Stimulated activated naive B cell treated with anti-CD40 and anti-IgM and Interleukin-4, amounts not matched to agents 10 μg/mL and 1 μg/mL and 100 μg/mL, for 72 hours (primary cell): ENCODE measurements around the gene CAMSAP2.

ENCODE experiments used
- ATAC-seq, 2 donors: fragments of 150-1000 bp; cut with Tn5 transposase; replicated peaks; 2 replicates each; pipeline ENCODE4 v1.10.0; 2021; ENCODE audit warnings: moderate library complexity in 1 of 2
- DNase-seq: peaks from one replicate; pipeline ENCODE4 v3.0.0; 2021
- H3K27ac Mint-ChIP-seq: one replicate; pipeline ENCODE4 v1.8.0; 2022; ENCODE audit warnings: mild to moderate bottlenecking, mixed read lengths
- H3K27me3 Mint-ChIP-seq, 2 donors: one replicate each; pipeline ENCODE4 v1.8.0; 2022; ENCODE audit warnings: mixed read lengths in 2 of 2
- H3K36me3 Mint-ChIP-seq, 2 donors: one replicate each; pipeline ENCODE4 v1.8.0; 2022; ENCODE audit warnings: mixed read lengths in 2 of 2, mild to moderate bottlenecking in 1 of 2
- H3K4me1 Mint-ChIP-seq, 2 donors: one replicate each; pipeline ENCODE4 v1.8.0; 2022; ENCODE audit warnings: mixed read lengths in 2 of 2, mild to moderate bottlenecking in 1 of 2
- H3K4me3 Mint-ChIP-seq, 2 donors: one replicate each; pipeline ENCODE4 v1.8.0; 2022; ENCODE audit warnings: mild to moderate bottlenecking in 2 of 2, mixed read lengths in 2 of 2, moderate library complexity in 1 of 2
- H3K9me3 Mint-ChIP-seq, 2 donors: one replicate each; pipeline ENCODE4 v1.8.0; 2022; ENCODE audit warnings: mixed read lengths in 2 of 2, mild to moderate bottlenecking in 1 of 2

Gene CAMSAP2

DNA sequence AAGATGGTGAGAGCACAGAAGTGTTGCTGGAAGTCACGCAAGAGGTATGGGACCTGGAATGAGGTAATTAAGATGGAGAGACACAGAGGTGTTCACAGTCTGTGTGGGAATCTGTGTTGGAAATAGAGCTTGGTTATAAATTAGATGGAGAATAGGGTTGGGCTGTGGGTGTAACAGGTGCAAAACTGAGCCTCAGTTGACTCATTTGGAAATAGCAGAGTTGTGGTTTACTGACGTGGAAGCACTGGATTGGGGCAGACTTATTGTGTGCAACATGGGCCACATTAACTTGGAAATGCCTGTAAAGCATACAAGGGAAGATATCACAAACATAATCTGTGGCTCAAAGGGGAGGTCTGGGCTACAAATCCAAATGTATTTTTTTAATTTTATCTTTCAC is 13.0 kb downstream of the CAMSAP2 start:
- H3K9me3 Mint-ChIP-seq: no peaks in the 10 kb centered on the region
- H3K27me3 Mint-ChIP-seq: peaks cover 14 to 16% of the 10 kb centered on the region in 2 donors
- H3K4me3 Mint-ChIP-seq: no peak overlapping the region
- H3K36me3 Mint-ChIP-seq: no peaks in the 10 kb centered on the region
- peaks cover 0 to 3% of the 10 kb centered on the region in 2 donors for H3K4me1 Mint-ChIP-seq
- ATAC-seq (no peak), DNase-seq (no peak)
- H3K27ac Mint-ChIP-seq: no peak overlapping the region

DNA sequence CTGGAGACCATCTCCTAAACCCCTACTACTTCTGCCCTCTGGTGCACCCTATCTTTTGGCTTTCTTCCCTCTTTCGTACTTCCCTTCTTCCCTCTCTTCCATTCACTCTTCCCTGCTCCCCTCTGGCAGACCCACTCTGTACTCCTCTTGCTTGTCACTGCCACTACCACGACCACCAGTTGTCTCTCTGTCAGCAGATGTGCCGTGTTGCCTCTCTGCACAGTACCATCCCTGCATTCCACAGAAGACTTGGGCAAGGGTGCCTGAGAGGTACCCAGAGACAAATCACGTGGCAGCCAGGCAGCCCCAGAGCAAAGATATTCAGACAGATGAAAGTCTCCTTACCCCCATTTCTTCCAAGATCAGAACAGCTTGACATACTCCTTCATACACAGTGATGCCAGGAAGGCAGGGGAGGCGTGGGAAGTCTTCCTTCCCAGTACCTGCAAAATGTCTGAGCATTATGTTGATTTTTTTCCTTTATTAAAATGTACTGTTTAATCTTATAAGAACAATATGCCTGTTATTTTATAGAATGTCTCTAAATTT is 15.0 kb downstream of the CAMSAP2 start:
- Mint-ChIP-seq H3K27me3 (peaks cover 6 to 7% of the 10 kb centered on the region in 2 donors), H3K4me1 (peaks cover 0 to 3% of the 10 kb centered on the region in 2 donors), H3K4me3 (no peak overlapping the region), H3K27ac (no peak overlapping the region), H3K36me3 (no peaks in the 10 kb centered on the region), H3K9me3 (no peaks in the 10 kb centered on the region)
- DNase-seq (no peak), ATAC-seq (no peak)

DNA sequence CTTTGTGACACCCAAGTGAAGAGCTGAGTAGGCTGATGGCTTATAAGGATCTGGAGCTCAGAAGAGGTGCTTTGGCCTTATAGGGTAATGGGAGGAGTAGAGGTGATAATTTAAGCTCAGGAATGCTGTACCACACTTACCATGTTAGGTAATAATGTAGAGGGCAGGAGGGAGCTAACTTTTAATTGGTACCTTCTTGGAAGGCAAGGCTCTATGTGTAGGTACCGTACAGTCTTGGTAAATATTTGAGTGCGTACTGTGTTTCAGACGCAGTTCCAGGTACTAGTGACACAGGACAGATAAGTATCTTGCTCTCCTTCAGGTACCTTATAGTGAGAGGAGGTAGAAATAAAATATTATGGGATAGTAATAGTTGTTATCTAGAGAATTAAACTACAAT is 16.8 kb downstream of the CAMSAP2 start:
- H3K27me3 Mint-ChIP-seq: peaks cover 11 to 15% of the 10 kb centered on the region in 2 donors
- no peak for ATAC-seq

DNA sequence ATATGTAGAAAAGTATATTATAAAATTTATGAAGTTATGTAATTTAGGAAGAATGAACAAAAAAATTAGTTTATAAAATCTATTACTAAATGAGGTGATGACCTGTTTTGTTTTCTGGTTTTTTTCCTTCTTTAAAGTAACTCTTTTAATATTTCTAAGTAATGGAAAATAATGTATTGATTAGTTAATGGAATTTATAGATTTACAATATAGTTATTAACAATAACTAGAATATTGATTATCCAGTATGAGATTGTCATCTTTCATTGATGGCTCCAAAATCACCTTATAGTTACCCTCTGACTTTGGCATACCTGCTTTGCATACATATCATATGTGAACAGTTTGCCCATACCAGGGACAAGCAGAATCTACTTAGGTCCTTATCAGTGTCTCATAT is 23.4 kb downstream of the CAMSAP2 start:
- H3K36me3 Mint-ChIP-seq: no peaks in the 10 kb centered on the region
- no peaks in the 10 kb centered on the region for H3K9me3 Mint-ChIP-seq
- H3K27me3 Mint-ChIP-seq: peaks cover 15 to 20% of the 10 kb centered on the region in 2 donors
- H3K27ac Mint-ChIP-seq: no peak overlapping the region
- no peaks in the 10 kb centered on the region for H3K4me1 Mint-ChIP-seq
- ATAC-seq (no peak), DNase-seq (no peak)
- no peak overlapping the region for H3K4me3 Mint-ChIP-seq

More for the DNA sequence above, 16.8 kb downstream of the CAMSAP2 start:
- Mint-ChIP-seq H3K4me3 (no peak overlapping the region), H3K36me3 (no peaks in the 10 kb centered on the region), H3K4me1 (peaks cover 0 to 3% of the 10 kb centered on the region in 2 donors), H3K9me3 (no peaks in the 10 kb centered on the region), H3K27ac (no peak overlapping the region)
- DNase-seq: no peak

DNA sequence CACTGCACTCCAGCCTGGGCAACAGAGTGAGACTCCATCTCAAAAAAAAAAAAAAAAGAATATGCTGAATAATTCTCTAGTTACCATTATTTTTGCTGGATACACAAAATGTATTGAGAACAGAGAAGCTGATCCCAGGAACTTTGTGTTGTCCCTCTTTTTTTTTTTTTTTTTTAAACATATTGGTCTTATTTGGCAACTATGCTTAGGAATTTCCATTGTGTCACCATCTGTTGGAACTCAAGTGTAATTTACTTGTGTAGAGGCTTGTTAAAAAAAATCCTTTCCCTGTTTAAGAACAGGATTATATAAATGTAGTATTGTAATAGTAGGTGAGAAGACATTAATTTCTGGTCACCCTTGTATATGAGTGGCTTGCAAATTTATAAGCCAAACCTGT is 28.6 kb downstream of the CAMSAP2 start:
- peaks cover 17 to 19% of the 10 kb centered on the region in 2 donors for H3K27me3 Mint-ChIP-seq
- no peak for ATAC-seq
- no peaks in the 10 kb centered on the region for H3K36me3 Mint-ChIP-seq
- H3K4me1 Mint-ChIP-seq: no peaks in the 10 kb centered on the region
- no peak for DNase-seq
- no peaks in the 10 kb centered on the region for H3K9me3 Mint-ChIP-seq
- H3K4me3 Mint-ChIP-seq: no peak overlapping the region
- no peak overlapping the region for H3K27ac Mint-ChIP-seq

DNA sequence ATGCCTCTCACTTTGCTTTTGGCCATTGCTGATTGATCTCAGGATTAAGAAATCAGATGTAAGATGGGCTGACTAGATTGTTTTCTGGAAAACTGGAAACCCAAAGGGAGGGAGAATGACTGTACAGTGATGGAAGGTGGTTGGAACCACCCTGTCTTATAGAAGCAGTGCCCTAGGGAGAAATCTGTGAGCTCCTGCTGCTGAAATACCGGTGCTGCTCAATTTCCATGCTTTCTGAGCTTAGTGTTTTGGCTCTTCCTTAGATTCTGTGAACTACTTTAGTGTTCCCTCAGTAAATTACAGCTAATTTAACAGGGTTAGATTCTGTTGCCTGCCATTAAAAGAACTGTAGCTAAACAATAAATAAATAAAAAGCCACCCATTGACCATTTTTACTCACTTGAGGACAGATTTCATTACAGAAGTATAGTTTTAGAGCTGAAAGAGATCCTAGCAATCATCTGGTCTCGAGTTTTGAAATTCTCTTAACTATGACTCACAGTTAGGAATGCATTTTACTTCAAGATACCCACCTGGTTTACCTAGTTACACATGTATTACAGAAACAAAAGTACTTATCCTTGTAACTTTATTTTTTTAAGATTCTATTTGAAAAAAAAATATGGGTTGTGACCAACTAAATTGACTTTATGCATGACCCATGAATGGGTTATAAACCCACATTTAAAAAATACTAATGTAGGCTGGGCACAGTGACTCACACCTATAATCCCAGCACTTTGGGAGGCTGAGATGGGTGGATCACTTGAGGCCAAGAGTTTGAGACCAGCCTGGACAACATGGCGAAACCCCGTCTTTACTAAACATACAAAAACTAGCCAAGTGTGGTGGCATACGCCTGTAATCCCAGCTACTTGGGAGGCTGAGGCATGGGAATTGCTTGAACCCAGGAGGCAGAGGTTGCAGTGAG is 33.2 kb downstream of the CAMSAP2 start:
- peaks cover 4 to 6% of the 10 kb centered on the region in 2 donors for H3K4me1 Mint-ChIP-seq
- H3K27me3 Mint-ChIP-seq: peaks cover 7 to 9% of the 10 kb centered on the region in 2 donors
- no peak overlapping the region for H3K4me3 Mint-ChIP-seq
- H3K9me3 Mint-ChIP-seq: no peaks in the 10 kb centered on the region
- H3K27ac Mint-ChIP-seq: no peak overlapping the region
- H3K36me3 Mint-ChIP-seq: no peaks in the 10 kb centered on the region
- DNase-seq (no peak), ATAC-seq (no peak)

DNA sequence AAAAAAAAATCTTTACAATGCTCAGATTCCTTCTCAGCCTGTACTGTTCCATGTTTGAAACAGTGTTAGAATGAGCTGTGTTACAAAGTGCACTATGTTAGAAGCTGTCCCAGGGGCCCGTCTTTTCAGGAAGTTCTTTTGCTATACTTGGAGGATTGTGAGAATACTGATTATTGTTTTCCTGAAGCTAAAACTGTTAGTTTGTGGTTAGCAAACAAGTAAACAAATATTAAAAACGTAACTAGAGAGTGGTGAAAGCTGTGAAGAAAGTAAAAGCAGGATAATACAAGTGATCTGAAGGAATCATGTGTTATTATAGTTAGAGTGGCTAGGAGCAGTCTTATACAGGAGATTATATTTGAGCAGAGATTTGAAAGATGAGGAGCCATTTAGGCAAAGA is 35.6 kb downstream of the CAMSAP2 start:
- Mint-ChIP-seq H3K4me1 (peaks cover 4 to 6% of the 10 kb centered on the region in 2 donors), H3K27ac (no peak overlapping the region), H3K36me3 (no peaks in the 10 kb centered on the region), H3K9me3 (no peaks in the 10 kb centered on the region), H3K4me3 (no peak overlapping the region), H3K27me3 (peaks cover 0 to 3% of the 10 kb centered on the region in 2 donors)
- DNase-seq (no peak), ATAC-seq (no peak)

DNA sequence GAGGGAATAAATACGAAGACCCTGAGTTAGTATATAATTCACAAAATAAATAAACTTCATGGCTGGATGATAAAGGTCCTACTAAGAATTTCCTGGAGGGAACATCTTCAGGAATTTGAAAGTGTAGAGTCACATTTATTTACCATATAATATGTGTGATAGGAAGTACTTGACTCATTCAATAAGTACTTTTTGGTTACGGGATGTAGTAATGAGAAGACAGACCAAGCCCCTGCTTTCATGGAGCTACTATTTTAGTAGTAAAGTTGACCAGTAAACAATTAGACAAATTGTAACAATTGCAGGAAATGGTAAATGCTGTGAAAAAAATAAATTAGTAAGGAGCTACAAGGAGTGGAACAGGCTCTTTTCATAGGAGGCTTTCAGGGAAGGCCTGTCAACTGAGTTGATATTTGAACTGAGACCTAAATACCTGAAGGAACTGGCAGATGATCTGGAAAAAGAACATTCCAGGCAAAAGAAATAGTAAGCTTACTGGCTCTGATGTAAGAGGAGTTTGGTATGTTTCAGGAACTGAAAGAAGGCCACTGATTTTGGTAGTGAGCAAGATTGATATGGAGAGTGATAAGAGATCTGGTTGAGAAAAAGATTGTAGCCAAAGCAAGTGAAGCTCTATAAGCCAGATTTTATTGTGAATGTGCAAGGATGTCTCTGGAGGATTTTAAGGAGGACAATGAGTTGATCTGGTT is 36.2 kb downstream of the CAMSAP2 start:
- H3K4me3 Mint-ChIP-seq: no peak overlapping the region
- DNase-seq (no peak), ATAC-seq (no peak)
- H3K27ac Mint-ChIP-seq: no peak overlapping the region
- H3K4me1 Mint-ChIP-seq: peaks cover 4 to 6% of the 10 kb centered on the region in 2 donors
- H3K9me3 Mint-ChIP-seq: no peaks in the 10 kb centered on the region
- peaks cover 0 to 3% of the 10 kb centered on the region in 2 donors for H3K27me3 Mint-ChIP-seq
- no peaks in the 10 kb centered on the region for H3K36me3 Mint-ChIP-seq

- ATAC-seq (no peak), DNase-seq (no peak)
- H3K36me3 Mint-ChIP-seq: no peaks in the 10 kb centered on the region
- no peak overlapping the region for H3K4me3 Mint-ChIP-seq
- H3K27ac Mint-ChIP-seq: no peak overlapping the region
- peaks cover 0 to 2% of the 10 kb centered on the region in 2 donors for H3K27me3 Mint-ChIP-seq
- peaks cover 4 to 8% of the 10 kb centered on the region in 2 donors for H3K4me1 Mint-ChIP-seq
- no peaks in the 10 kb centered on the region for H3K9me3 Mint-ChIP-seq
Observed at GRCh38 chr1:200775850-200776249, 37.2 kb downstream of the CAMSAP2 start.

DNA sequence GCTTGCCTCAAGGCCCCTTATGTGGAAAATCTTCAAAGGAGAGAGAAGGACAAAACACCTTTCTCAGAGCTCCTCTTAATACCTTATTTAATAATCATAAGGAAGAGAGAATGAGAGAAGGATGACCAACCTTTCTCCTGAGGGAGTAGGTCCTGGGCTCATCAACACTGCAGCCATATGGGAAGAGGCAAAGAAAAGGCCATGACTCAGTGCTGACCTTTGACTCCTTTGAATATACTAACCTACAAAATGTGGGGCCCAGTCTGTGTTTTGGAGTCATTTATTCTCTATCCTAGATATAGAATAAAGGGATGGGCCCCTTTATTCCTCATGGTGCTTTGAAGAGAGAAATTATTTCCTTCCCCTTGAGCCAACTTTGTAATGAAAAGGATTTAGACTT is 38.3 kb downstream of the CAMSAP2 start:
- no peaks in the 10 kb centered on the region for H3K36me3 Mint-ChIP-seq
- ATAC-seq (no peak), DNase-seq (no peak)
- peaks cover 4 to 8% of the 10 kb centered on the region in 2 donors for H3K4me1 Mint-ChIP-seq
- H3K9me3 Mint-ChIP-seq: no peaks in the 10 kb centered on the region
- H3K4me3 Mint-ChIP-seq: no peak overlapping the region
- H3K27me3 Mint-ChIP-seq: no peaks in the 10 kb centered on the region
- no peak overlapping the region for H3K27ac Mint-ChIP-seq

DNA sequence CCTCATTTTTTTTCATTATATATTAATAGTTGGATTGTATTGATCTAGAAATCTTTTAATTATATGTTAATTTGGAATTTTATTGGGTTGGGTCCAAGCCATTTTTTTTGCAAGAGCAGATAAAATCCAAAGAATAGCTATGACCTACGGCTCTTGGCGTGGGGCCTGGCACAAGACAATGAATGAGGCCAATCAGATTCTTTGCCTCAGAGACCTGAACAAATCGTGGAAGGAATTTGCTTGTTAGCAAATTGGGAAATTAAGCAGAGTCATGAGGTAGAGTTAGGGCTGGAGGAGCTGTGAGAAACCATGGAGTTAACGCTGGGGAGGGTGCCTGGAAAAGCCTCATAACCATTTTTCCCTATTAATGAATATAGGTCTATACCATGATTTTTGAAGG is 40.1 kb downstream of the CAMSAP2 start:
- DNase-seq (no peak), ATAC-seq (no peak)
- H3K36me3 Mint-ChIP-seq: peaks cover 3 to 6% of the 10 kb centered on the region in 2 donors
- H3K9me3 Mint-ChIP-seq: peaks cover 0 to 4% of the 10 kb centered on the region in 2 donors
- H3K4me3 Mint-ChIP-seq: no peak overlapping the region
- H3K4me1 Mint-ChIP-seq: peaks cover 4 to 8% of the 10 kb centered on the region in 2 donors
- H3K27ac Mint-ChIP-seq: no peak overlapping the region
- H3K27me3 Mint-ChIP-seq: peaks cover 0 to 6% of the 10 kb centered on the region in 2 donors

DNA sequence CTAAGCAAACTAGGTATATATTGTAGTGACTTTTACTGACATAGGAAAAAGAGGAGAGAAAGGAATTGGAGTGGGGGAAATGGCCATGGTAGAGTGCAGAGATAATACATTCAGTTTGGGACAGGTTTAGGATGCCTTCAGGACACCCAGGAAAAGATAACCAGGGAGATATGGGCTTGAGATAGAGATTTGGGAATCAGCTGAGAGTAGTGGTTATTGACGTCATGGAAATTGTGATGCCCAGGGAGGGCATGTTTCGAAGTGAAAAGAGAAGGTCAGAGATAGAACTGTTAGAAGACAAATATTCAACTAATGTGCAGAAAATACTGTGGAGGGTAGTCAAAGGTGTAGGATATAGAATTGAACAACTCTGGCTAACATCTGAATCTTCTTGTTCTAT is 40.6 kb downstream of the CAMSAP2 start:
- Mint-ChIP-seq H3K9me3 (peaks cover 0 to 6% of the 10 kb centered on the region in 2 donors), H3K36me3 (peaks cover 3 to 8% of the 10 kb centered on the region in 2 donors), H3K4me1 (peaks cover 4 to 7% of the 10 kb centered on the region in 2 donors), H3K27ac (no peak overlapping the region), H3K27me3 (peaks cover 0 to 6% of the 10 kb centered on the region in 2 donors), H3K4me3 (no peak overlapping the region)
- DNase-seq (no peak), ATAC-seq (no peak)

- peaks cover 0 to 2% of the 10 kb centered on the region in 2 donors for H3K4me1 Mint-ChIP-seq
- H3K9me3 Mint-ChIP-seq: peaks cover 0 to 6% of the 10 kb centered on the region in 2 donors
- no peak for DNase-seq
- H3K27ac Mint-ChIP-seq: no peak overlapping the region
- peaks cover 3 to 8% of the 10 kb centered on the region in 2 donors for H3K36me3 Mint-ChIP-seq
- H3K27me3 Mint-ChIP-seq: peaks cover 0 to 6% of the 10 kb centered on the region in 2 donors
- no peak for ATAC-seq
- no peak overlapping the region for H3K4me3 Mint-ChIP-seq
Observed at GRCh38 chr1:200780545-200781369, 42.1 kb downstream of the CAMSAP2 start.

DNA sequence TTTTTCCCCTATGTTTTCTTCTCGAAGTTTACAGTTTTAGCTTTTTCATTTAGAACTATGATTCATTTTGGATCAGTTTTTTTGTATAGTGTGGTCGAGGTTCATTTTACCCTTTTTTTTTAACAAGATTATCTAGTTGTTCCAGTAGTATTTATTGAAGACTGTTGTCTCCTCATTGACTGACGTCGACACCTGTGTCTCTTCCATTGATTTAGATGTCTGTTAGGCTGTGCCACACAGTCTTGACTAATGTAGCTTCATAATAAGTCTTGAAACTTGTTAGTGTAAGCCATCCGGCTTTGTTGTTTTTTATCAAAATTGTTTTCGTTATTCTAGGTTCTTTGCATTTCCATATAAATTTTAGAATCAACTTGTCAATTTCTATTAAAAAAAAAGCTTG is 45.2 kb downstream of the CAMSAP2 start:
- Mint-ChIP-seq H3K27ac (no peak overlapping the region), H3K4me1 (peaks cover 0 to 2% of the 10 kb centered on the region in 2 donors), H3K27me3 (peaks cover 0 to 6% of the 10 kb centered on the region in 2 donors), H3K9me3 (peaks cover 0 to 6% of the 10 kb centered on the region in 2 donors), H3K36me3 (peaks cover 3 to 8% of the 10 kb centered on the region in 2 donors), H3K4me3 (no peak overlapping the region)
- ATAC-seq (no peak), DNase-seq (no peak)
